Activated naive CD8-positive, alpha-beta T cell treated with anti-CD3 and anti-CD28 coated beads for 36 hours (primary cell): ENCODE measurements around the gene NHLRC2. TPM values are rescaled to one million over a fixed set of nuclear protein-coding genes. Genes with fewer than 3 reads are reported as not detected.
"Not testable (repeated sequence)": the region's sequence is repeated elsewhere in the genome, so short reads cannot be mapped to it uniquely, and the experiment has no call there.

ENCODE experiments used
- DNase-seq: peaks from one replicate; pipeline ENCODE4 v3.0.0; 2021
- H3K27ac Mint-ChIP-seq: one replicate; pipeline ENCODE4 v1.8.0; 2022; ENCODE audit warnings: mild to moderate bottlenecking, moderate library complexity, mixed read lengths
- H3K27me3 Mint-ChIP-seq: one replicate; pipeline ENCODE4 v1.8.0; 2022; ENCODE audit warnings: mild to moderate bottlenecking, mixed read lengths
- H3K36me3 Mint-ChIP-seq: one replicate; pipeline ENCODE4 v1.8.0; 2021; ENCODE audit warnings: mild to moderate bottlenecking, mixed read lengths
- H3K4me1 Mint-ChIP-seq: one replicate; pipeline ENCODE4 v1.8.0; 2021; ENCODE audit warnings: mixed read lengths
- H3K4me3 Mint-ChIP-seq: one replicate; pipeline ENCODE4 v1.8.0; 2022; ENCODE audit warnings: mild to moderate bottlenecking, moderate library complexity, mixed read lengths
- H3K9me3 Mint-ChIP-seq: one replicate; pipeline ENCODE4 v1.8.0; 2022; ENCODE audit warnings: mixed read lengths
- total RNA-seq, 2 experiments: library from RNA; stranded (reverse); gene quantifications; one replicate each; pipeline ENCODE4 v1.2.3, GENCODE V29; 2021

NHLRC2 gene
- total RNA-seq, 2 experiments from 2014 or later = 24.2 to 26.7 TPM

DNA sequence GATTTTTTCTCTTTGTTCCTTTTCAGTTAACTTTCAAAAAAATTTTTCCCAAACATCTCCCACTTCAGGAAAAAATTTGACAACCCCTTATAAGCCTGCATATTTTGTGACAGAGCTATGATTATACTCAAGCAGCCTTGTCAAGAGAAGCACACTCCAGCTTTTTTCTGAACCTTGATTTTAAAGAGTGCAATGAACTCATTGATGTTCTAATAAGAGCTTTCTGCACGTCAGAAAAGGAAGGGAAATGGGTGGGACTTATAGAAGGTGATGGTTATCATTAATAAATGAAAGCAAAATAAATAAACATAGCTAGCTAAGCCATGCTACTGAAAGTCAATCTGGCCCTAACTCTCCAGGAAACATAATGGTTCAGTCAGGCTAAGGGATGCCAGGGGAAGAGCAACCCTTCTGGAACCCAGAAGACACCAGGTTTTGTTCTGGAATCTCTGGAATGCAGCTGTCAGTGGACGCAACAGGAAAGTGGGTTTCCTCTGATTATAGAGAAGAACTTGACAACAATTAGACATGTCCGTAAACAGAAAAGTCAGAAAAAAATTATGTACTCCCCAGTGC, 76.1 kb downstream of the NHLRC2 start:
- Mint-ChIP-seq H3K4me3 (no peak overlapping the region), H3K36me3 (no peaks in the 10 kb centered on the region), H3K4me1 (no peaks in the 10 kb centered on the region), H3K27me3 (peaks cover 24% of the 10 kb centered on the region), H3K9me3 (no peaks in the 10 kb centered on the region), H3K27ac (no peak overlapping the region)
- DNase-seq = no peak

DNA sequence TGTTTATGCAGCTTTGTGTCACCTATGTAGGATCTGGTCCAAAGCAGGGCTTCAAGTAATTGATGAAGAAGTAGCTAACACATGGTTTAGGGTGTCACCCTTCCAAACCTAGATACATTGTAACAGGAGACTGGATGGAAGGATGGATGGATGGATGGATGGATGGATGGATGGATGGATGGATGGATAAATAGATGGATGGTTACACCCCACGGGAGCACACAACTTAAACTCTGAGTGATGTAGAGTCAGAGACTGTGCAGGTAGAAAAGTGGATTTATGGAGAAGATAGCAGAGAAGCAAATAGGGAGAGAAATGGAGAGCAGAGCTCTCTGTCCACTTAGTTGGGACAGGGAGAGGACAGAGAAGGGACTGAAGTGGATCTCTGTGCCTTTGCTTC, 78.4 kb downstream of the NHLRC2 start:
- DNase-seq = no peak
- no peaks in the 10 kb centered on the region for H3K4me1 Mint-ChIP-seq
- H3K4me3 Mint-ChIP-seq = no peak overlapping the region
- no peak overlapping the region for H3K27ac Mint-ChIP-seq
- H3K27me3 Mint-ChIP-seq = peaks cover 10% of the 10 kb centered on the region
- no peaks in the 10 kb centered on the region for H3K9me3 Mint-ChIP-seq
- H3K36me3 Mint-ChIP-seq = no peaks in the 10 kb centered on the region

DNA sequence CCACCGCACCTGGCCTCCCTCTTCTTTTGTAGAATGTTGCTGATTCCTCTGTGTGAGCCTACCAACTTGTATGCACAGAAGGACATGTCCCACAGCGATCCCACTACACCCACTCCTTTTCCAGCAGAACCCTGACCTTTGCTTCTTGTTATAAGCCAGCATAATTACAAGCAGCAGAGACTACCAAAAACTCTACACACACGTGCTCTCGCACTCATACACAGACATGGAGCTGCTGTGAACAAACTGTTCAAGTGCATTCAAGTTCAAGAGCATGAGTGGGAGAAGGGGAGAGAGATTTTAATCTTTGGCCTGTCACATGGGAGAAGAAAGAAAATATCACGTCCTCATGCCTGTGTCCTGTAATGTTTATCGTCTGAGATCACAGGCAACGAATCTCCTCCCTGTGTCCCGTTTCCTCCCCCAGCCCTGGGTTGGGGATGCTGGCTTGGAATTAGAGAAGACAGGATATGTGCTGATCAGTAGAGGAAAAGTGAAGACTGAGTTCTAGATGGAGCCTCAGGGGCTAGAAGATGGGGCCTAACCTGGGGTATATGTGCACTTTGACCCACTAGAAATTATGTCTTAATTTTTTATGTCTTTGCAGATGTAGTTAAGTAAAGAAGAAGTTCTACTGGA, 79.6 kb downstream of the NHLRC2 start:
- no peaks in the 10 kb centered on the region for H3K9me3 Mint-ChIP-seq
- H3K4me3 Mint-ChIP-seq = no peak overlapping the region
- no peaks in the 10 kb centered on the region for H3K4me1 Mint-ChIP-seq
- no peak for DNase-seq
- no peak overlapping the region for H3K27ac Mint-ChIP-seq
- H3K27me3 Mint-ChIP-seq = peaks cover 10% of the 10 kb centered on the region
- no peaks in the 10 kb centered on the region for H3K36me3 Mint-ChIP-seq

DNA sequence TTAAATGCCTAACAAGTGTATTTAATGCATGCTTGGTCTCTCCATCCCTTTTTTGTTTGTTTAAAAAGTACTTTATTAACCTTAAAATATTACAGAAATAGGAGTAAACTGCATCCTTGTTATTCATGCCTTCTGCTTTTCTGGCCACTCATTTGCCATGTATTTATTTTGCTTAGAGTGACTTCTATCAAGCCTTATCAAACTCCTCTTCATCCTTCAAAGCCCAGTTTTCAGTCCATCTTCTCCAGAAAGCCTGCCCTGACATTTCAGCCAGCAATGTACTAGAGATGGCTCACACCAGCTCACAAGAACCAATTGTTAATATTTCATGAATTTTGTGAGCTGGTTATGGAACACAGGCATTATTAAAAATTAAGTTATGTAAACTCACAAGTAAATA, 82.8 kb downstream of the NHLRC2 start:
- no peak for DNase-seq
- H3K27ac Mint-ChIP-seq = no peak overlapping the region
- no peaks in the 10 kb centered on the region for H3K36me3 Mint-ChIP-seq
- H3K4me1 Mint-ChIP-seq = no peaks in the 10 kb centered on the region
- H3K27me3 Mint-ChIP-seq = peaks cover 19% of the 10 kb centered on the region
- H3K9me3 Mint-ChIP-seq = no peaks in the 10 kb centered on the region
- no peak overlapping the region for H3K4me3 Mint-ChIP-seq

DNA sequence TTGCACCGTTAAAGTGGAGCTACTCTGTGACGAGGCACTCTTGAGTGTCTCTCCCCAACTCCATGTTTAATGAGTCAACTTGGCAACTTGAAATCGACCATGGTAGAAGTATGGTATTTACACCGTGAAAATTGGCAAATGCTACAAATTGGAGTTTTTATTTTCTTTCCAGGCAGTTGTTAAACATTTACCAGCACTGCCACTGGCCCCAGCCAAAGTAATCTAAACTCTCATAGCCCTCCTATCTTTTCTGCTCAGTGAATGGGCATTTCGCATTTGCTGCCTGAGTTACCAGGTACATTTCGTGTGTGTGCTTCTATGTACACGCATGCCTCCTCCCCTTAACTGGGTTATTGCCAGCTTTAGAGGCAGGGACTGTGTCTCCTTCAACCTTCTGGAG, 83.3 kb downstream of the NHLRC2 start:
- H3K4me3 Mint-ChIP-seq = no peak overlapping the region
- H3K27ac Mint-ChIP-seq = no peak overlapping the region
- no peaks in the 10 kb centered on the region for H3K36me3 Mint-ChIP-seq
- no peak for DNase-seq
- H3K4me1 Mint-ChIP-seq = no peaks in the 10 kb centered on the region
- no peaks in the 10 kb centered on the region for H3K9me3 Mint-ChIP-seq
- H3K27me3 Mint-ChIP-seq = peaks cover 19% of the 10 kb centered on the region

DNA sequence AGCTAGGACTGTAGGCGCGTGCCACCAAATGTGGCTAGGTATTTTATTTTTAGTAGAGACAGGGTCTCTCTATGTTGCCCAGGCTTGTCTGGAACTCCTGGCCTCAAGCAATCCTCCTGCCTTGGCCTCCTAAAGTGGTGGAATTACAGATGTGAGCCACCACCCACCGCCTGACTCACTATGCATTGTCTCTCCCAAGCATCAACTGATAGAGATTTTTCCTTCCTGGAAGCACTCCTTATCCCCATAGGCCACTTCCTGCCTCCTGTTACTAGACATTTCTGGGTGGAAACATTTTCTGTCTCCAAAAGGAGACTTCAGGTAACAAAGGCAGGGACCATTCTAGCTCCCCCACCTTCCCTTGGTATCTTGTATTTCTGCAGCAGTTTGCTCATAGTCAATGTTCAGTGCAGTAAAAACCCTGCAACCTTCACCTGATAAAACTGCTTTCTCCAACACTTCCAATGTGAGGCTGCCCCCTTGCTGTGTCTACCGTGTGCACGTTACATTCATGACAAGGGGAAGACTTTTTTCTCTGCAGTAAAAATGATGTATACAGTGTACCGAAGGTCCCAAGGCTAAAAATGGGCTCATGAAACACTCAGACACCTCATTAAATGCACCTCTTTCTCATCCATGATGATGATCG, 84.9 kb downstream of the NHLRC2 start:
- H3K27me3 Mint-ChIP-seq = peaks cover 23% of the 10 kb centered on the region
- no peak overlapping the region for H3K4me3 Mint-ChIP-seq
- no peak overlapping the region for H3K27ac Mint-ChIP-seq
- no peak for DNase-seq
- no peaks in the 10 kb centered on the region for H3K4me1 Mint-ChIP-seq
- H3K9me3 Mint-ChIP-seq = no peaks in the 10 kb centered on the region
- no peaks in the 10 kb centered on the region for H3K36me3 Mint-ChIP-seq

DNA sequence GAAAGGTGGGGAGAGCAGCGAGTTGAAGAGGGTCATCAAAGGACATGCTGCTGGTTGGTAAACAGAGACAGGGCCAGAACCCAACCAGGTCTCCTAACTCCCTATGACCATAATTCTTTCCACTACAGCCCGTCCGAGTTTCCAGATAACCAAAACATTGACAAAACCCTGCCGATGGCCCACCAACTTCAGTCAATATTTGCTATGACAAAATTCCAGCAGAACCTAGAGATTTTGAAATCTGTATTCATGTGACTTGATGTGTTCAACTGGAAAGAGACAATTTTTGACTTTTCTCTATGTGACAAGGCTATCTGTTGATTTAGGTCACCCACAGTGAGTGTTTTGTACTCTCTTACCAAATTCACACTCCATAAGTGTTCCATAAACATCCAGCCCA, 86.7 kb downstream of the NHLRC2 start:
- no peak overlapping the region for H3K27ac Mint-ChIP-seq
- no peaks in the 10 kb centered on the region for H3K36me3 Mint-ChIP-seq
- no peak for DNase-seq
- no peak overlapping the region for H3K4me3 Mint-ChIP-seq
- H3K27me3 Mint-ChIP-seq = peaks cover 25% of the 10 kb centered on the region
- no peaks in the 10 kb centered on the region for H3K4me1 Mint-ChIP-seq
- no peaks in the 10 kb centered on the region for H3K9me3 Mint-ChIP-seq

DNA sequence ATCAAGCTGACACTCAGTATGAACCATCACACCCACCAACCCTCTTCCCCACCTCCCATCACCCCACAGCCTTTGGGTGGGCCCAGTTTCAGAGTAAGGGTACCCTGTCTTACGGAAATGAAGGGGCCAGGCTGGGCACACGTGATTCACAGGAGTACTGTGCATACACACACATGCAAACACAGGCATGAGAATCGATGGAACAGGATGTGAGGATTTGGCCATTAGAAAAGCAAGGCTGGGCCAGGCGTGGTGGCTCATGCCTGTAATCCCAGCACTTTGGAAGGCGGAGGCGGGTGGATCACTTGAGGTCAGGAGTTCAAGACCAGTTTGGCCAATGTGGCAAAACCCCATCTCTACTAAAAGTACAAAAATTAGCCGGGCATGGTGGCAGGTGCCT, 88.7 kb downstream of the NHLRC2 start:
- not testable (repeated sequence) for H3K36me3 Mint-ChIP-seq, H3K4me3 Mint-ChIP-seq, H3K9me3 Mint-ChIP-seq, DNase-seq, H3K27ac Mint-ChIP-seq, H3K4me1 Mint-ChIP-seq
- peaks cover 25% of the 10 kb centered on the region for H3K27me3 Mint-ChIP-seq

DNA sequence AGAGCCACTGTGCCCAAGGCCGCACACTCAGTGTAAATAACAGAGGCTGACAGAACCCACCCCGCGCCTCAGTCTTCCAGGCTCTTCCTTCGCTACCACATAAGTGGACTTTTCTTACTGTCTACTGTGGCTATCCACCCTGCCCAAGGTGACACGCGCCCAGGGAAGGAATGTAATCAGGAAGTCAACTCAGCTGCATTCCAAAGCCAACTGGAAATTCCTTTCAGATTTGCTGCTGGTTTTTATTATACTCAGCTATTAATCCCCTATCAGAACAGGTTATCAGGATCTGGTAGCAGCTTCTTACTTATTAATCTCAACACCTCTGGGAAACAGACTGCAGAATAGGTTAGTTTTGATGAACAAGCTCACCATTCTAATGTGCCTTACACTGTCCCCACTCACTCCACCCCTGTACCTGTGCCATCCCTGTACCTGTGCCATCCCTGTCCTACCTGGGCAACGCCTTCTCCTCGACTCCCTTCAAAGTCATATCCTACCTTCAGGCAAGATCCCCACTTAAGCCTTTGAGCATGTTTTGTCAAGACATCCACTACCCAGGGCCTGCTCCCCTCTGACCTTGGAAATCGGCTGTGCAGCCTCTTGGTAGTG, 90.7 kb downstream of the NHLRC2 start:
- no peaks in the 10 kb centered on the region for H3K9me3 Mint-ChIP-seq
- no peak overlapping the region for H3K4me3 Mint-ChIP-seq
- H3K27ac Mint-ChIP-seq = no peak overlapping the region
- no peaks in the 10 kb centered on the region for H3K36me3 Mint-ChIP-seq
- H3K27me3 Mint-ChIP-seq = peaks cover 14% of the 10 kb centered on the region
- no peak for DNase-seq
- H3K4me1 Mint-ChIP-seq = no peaks in the 10 kb centered on the region

DNA sequence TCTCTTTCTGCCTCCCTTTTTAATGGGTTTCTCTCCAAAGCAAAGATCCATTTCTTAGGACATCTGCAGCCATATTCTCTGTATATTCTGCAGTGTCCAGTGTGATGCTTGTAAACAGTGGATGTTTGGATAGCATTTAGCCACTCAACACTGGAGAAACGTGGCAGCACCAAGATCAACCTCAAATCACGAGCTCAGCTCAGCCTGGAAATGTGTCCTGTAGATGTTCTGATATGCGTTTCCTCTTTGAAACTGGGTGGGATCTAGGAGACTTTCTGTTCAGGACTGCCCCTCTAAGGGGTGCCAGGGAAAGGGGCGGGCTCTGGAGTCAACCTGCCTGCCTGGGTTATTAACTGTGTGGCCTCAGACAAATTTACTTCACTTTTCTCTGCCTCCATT, 91.2 kb downstream of the NHLRC2 start:
- Mint-ChIP-seq H3K27me3 (peaks cover 11% of the 10 kb centered on the region), H3K27ac (no peak overlapping the region), H3K4me3 (no peak overlapping the region), H3K9me3 (no peaks in the 10 kb centered on the region), H3K36me3 (no peaks in the 10 kb centered on the region), H3K4me1 (no peaks in the 10 kb centered on the region)
- no peak for DNase-seq

DNA sequence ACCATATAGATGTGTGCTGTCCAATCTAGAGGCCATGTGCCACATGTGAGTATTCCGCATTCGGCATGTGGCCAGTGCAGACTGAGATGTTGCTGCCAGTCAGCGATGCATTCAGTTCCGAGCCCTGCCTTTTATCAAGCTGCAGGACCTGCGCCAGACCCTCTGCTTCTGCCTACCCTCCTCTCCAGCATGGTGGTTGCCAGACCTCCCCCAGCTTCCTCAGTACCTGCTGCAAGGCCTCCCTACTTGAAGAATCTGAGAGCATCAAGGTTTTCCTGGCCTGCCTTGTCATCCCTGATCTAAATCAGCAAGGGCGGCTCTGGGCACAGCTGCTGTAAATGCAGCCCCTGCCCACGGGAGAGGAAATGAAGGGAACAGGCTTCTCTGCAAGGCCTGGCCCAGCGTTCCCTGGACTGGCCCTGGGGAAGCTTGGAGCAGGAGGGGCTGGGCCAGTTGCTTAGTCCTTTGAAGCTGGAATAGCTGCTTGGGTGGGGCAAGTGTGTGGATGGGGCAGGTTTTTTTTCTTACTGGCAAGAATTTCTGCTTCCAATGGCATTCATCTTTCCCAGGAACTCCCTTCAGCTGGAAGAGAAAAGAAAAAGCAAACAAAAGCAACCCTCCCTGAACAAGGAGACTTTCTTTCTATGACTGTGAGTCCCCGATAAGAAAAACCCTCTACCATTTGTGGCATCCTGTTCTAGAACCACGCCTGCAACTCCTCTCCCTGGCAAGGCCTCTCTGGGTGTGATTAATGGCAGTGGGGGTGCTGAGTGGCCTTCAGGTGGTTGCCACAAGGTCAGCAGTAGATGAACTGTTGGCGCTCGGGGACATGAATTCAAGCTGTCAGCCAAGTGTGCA, 93.0 kb downstream of the NHLRC2 start:
- no peaks in the 10 kb centered on the region for H3K4me1 Mint-ChIP-seq
- no peak overlapping the region for H3K4me3 Mint-ChIP-seq
- H3K27me3 Mint-ChIP-seq = peaks cover 5% of the 10 kb centered on the region
- no peak overlapping the region for H3K27ac Mint-ChIP-seq
- no peak for DNase-seq
- no peaks in the 10 kb centered on the region for H3K9me3 Mint-ChIP-seq
- H3K36me3 Mint-ChIP-seq = no peaks in the 10 kb centered on the region

DNA sequence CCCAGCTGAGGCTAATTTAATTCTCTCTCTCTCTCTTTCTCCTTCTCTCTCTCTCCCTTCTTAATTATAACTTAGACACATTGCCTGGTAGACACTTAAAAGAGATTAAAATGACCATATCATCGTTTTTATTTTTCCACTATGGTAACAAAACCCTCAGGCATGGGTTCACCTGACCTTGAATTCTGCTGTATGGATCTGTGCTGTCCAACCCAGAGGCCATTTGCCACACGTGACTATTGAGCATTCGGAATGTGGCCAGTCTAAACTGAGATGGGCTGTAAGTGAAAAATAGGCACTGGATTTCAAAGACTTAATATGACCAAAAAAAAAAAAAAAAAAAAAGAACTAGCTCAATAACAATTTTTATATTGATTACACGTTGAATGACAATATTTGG, 93.6 kb downstream of the NHLRC2 start:
- Mint-ChIP-seq H3K27ac (no peak overlapping the region), H3K27me3 (peaks cover 5% of the 10 kb centered on the region), H3K4me3 (no peak overlapping the region), H3K36me3 (no peaks in the 10 kb centered on the region), H3K4me1 (no peaks in the 10 kb centered on the region), H3K9me3 (no peaks in the 10 kb centered on the region)
- no peak for DNase-seq

DNA sequence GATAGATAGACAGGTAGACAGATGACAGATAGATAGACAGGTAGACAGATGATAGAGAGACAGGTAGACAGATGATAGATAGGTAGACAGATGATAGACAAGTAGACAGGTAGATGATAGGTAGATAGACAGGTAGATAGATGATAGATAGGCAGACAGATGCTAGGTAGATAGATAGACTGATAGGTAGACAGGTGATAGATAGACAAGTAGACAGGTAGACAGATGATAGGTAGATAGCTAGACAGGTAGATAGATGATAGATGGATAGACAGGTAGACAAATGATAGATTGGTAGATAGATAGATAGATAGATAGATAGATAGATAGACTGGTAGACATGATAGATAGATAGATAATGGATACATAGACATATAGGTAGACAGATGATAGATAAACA, 95.8 kb downstream of the NHLRC2 start:
- Mint-ChIP-seq H3K27ac (no peak overlapping the region), H3K4me3 (no peak overlapping the region)

DNA sequence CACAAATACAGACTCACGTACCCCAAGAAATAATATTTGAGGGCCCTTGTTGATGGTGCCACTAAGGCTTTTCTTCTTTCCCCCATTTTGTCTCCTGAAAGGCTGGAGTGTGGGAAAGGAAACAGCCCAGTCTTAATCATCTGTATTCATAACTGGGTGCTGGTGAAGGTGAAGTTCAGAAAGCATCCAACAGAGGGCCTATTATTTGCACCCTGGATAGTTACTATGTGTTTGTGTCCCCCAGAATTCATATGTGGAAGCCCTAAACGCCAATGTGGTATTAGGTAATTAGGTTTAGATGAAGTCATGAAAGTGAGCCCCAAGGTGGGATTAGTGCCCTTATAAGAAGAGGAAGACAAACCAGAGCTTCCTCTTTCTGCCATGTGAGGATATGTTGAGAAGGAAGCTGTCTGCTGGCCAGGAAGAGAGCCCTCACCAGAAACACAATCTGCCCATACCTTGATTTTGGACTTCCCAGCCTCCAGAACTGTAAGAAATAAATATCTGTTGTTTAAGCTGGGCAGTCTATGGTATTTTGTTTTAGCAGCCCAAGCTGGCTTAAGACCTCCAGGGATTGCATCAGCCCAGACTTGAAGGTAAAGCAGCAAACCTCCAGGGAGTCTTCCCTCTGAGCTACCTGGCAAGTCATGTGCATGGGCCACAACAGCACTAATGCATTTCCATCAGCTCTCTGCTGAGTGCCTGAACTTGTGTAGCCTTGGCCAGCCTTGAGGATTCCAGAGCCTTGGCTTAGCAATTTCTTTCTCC, 99.2 kb downstream of the NHLRC2 start:
- H3K27ac Mint-ChIP-seq = peak overlapping the region; percentile 57

More for the DNA sequence above, 95.8 kb downstream of the NHLRC2 start:
- peaks cover 1% of the 10 kb centered on the region for H3K9me3 Mint-ChIP-seq
- peaks cover 4% of the 10 kb centered on the region for H3K4me1 Mint-ChIP-seq
- no peaks in the 10 kb centered on the region for H3K27me3 Mint-ChIP-seq
- H3K36me3 Mint-ChIP-seq = no peaks in the 10 kb centered on the region
- DNase-seq = no peak

More for the DNA sequence above, 99.2 kb downstream of the NHLRC2 start:
- Mint-ChIP-seq H3K27me3 (peaks cover 25% of the 10 kb centered on the region), H3K4me1 (peaks cover 10% of the 10 kb centered on the region), H3K36me3 (no peaks in the 10 kb centered on the region), H3K9me3 (peaks cover 8% of the 10 kb centered on the region), H3K4me3 (no peak overlapping the region)
- no peak for DNase-seq
